Keratinocyte (primary cell): ENCODE measurements around the gene SNAI3. TPM values are rescaled to one million over a fixed set of nuclear protein-coding genes. Genes with fewer than 3 reads are reported as not detected.

Experiments
- DNase-seq: peaks from one replicate; pipeline ENCODE4 v3.0.0-alpha.2; 2011; ENCODE audit warnings: low read depth, missing footprints, low spot score
- FAIRE-seq: peaks from 2 replicates; lab custom pipeline; 2011; peaks lifted over from hg19 to GRCh38; lab: Jason Lieb, UNC
- H2AFZ ChIP-seq: 2 replicates; pipeline ENCODE4 v1.6.0; 2012; ENCODE audit warnings: low read length, control low read depth, inconsistent platforms; ENCODE audit not compliant: control insufficient read depth
- H3K27ac ChIP-seq: 2 replicates; pipeline ENCODE4 v1.5.1; 2011; ENCODE audit warnings: low read length; ENCODE audit not compliant: control insufficient read depth, insufficient read depth
- H3K27me3 ChIP-seq: 3 replicates; pipeline ENCODE4 v1.6.0; 2011; ENCODE audit warnings: low read length; ENCODE audit not compliant: control insufficient read depth, insufficient read depth; ENCODE audit errors: extremely low read depth
- H3K36me3 ChIP-seq, 2 experiments: 2 replicates in 1 of 2; 3 replicates in 1 of 2; pipeline ENCODE4 v1.5.1; 2011; ENCODE audit warnings: low read length in 2 of 2, mild to moderate bottlenecking in 1 of 2; ENCODE audit not compliant: control insufficient read depth in 2 of 2, insufficient read depth in 2 of 2; ENCODE audit errors: extremely low read depth in 1 of 2
- H3K4me1 ChIP-seq: 3 replicates; pipeline ENCODE4 v1.5.1; 2011; ENCODE audit warnings: low read length; ENCODE audit not compliant: control insufficient read depth, insufficient read depth; ENCODE audit errors: extremely low read depth
- H3K4me2 ChIP-seq: 3 replicates; pipeline ENCODE4 v1.6.0; 2011; ENCODE audit warnings: low read depth, low read length; ENCODE audit not compliant: control insufficient read depth, insufficient read depth; ENCODE audit errors: extremely low read depth
- H3K4me3 ChIP-seq, 3 experiments: fragments of 200-600 bp in 1 of 3; sonication (generic) in 1 of 3; 2 replicates in 2 of 3; 3 replicates in 1 of 3; pipeline ENCODE4 v1.5.1; 2011 to 2016; ENCODE audit warnings: low read length in 3 of 3, mild to moderate bottlenecking in 3 of 3, control low read depth in 2 of 3, inconsistent platforms in 1 of 3, low read depth in 1 of 3, mixed read lengths in 1 of 3, mixed run types in 1 of 3, moderate library complexity in 1 of 3; ENCODE audit not compliant: control insufficient read depth in 2 of 3, insufficient read depth in 2 of 3; ENCODE audit errors: extremely low read depth in 1 of 3
- H3K79me2 ChIP-seq: 2 replicates; pipeline ENCODE4 v1.6.0; 2012; ENCODE audit warnings: low read length; ENCODE audit not compliant: control insufficient read depth, insufficient read depth
- H3K9ac ChIP-seq: 3 replicates; pipeline ENCODE4 v1.6.0; 2011; ENCODE audit warnings: low read length; ENCODE audit not compliant: control insufficient read depth, insufficient read depth; ENCODE audit errors: extremely low read depth
- H3K9me1 ChIP-seq: 3 replicates; pipeline ENCODE4 v1.6.0; 2011; ENCODE audit warnings: low read length; ENCODE audit not compliant: control insufficient read depth, insufficient read depth; ENCODE audit errors: extremely low read depth
- H3K9me3 ChIP-seq: 2 replicates; pipeline ENCODE4 v1.5.1; 2012; ENCODE audit warnings: low read depth, low read length; ENCODE audit not compliant: control insufficient read depth
- H4K20me1 ChIP-seq: 3 replicates; pipeline ENCODE4 v1.6.0; 2011; ENCODE audit warnings: low read length; ENCODE audit not compliant: control insufficient read depth, insufficient read depth; ENCODE audit errors: extremely low read depth
- EZH2 ChIP-seq: IDR thresholded peaks from one replicate; pipeline ENCODE4 v1.6.1; 2012; ENCODE audit warnings: inconsistent platforms, mild to moderate bottlenecking, low read length, moderate library complexity
- dilution Hi-C: fragments of 300-500 bp; cut with MboI; formaldehyde crosslinking; loops from one replicate; pipeline ENCODE4 v1.7.0; 2020; ENCODE audit warnings: low sequenced_read_pairs; ENCODE audit not compliant: extremely low pct_ligation_motif_present
- polyA plus RNA-seq, 5 experiments: library from polyadenylated mRNA; depleted of rRNA in 3 of 5; stranded (reverse) in 3 of 5; stranded (forward) in 1 of 5; unstranded in 1 of 5; fragments of >200 nt; gene quantifications; 1 replicate in 1 of 5; 2 replicates in 3 of 5; 3 replicates in 1 of 5; pipeline versions ENCODE4 v1.2.1 to v1.2.3, GENCODE V29; 2011 to 2012; ENCODE audit warnings: missing spikeins in 2 of 5, low read depth in 1 of 5, low replicate concordance in 1 of 5
- TF ChIP-seq, protein P1 (sequence below), 3 experiments: IDR thresholded peaks in 1 of 3; conservative IDR thresholded peaks in 1 of 3; optimal IDR thresholded peaks in 1 of 3; 2 replicates in 2 of 3; 3 replicates in 1 of 3; pipeline versions ENCODE3 to v1.5.1; 2011; ENCODE audit warnings: low read length in 3 of 3, mild to moderate bottlenecking in 3 of 3, moderate library complexity in 2 of 3, control low read depth in 1 of 3, inconsistent platforms in 1 of 3; ENCODE audit not compliant: insufficient read depth in 2 of 3; ENCODE audit errors: extremely low read depth in 1 of 3

The SNAI3 gene
- polyA plus RNA-seq, 1 donor (not counting 4 experiments of a cell fraction or from before 2014, with no cell fraction given) = not detected

DNA sequence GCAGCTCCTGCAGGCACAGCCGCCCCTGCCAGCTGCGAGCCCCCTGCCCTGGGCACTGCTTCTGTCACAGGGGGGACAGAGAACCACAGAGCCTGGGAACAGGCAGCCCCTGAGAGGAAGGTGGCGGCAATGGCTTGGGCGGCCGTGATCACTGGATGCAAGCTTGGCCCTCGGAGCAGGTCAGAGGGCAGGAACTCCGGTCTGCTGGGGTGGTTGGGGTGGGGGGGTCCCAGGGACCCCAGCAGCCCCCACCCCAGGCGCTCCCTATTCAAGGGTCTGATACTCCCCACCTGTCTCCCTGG lies 33.6 kb downstream of the SNAI3 start:
- H3K4me1 ChIP-seq = no peaks in the 10 kb centered on the region
- H4K20me1 ChIP-seq = peaks cover 17% of the 10 kb centered on the region
- no peak overlapping the region for H3K4me2 ChIP-seq
- no peaks in the 10 kb centered on the region for H3K27me3 ChIP-seq
- no peak for DNase-seq
- H3K9ac ChIP-seq = no peak overlapping the region
- no peaks in the 10 kb centered on the region for H3K9me1 ChIP-seq
- H3K79me2 ChIP-seq = peaks cover 9% of the 10 kb centered on the region
- peaks cover 37 to 45% of the 10 kb centered on the region in 2 experiments for H3K36me3 ChIP-seq
- no peaks in the 10 kb centered on the region for H3K9me3 ChIP-seq
- H2AFZ ChIP-seq = no peak overlapping the region
- FAIRE-seq = no peak
- H3K27ac ChIP-seq = no peak overlapping the region
- TF ChIP-seq EZH2 = no peak
- TF ChIP-seq, protein P1, sequence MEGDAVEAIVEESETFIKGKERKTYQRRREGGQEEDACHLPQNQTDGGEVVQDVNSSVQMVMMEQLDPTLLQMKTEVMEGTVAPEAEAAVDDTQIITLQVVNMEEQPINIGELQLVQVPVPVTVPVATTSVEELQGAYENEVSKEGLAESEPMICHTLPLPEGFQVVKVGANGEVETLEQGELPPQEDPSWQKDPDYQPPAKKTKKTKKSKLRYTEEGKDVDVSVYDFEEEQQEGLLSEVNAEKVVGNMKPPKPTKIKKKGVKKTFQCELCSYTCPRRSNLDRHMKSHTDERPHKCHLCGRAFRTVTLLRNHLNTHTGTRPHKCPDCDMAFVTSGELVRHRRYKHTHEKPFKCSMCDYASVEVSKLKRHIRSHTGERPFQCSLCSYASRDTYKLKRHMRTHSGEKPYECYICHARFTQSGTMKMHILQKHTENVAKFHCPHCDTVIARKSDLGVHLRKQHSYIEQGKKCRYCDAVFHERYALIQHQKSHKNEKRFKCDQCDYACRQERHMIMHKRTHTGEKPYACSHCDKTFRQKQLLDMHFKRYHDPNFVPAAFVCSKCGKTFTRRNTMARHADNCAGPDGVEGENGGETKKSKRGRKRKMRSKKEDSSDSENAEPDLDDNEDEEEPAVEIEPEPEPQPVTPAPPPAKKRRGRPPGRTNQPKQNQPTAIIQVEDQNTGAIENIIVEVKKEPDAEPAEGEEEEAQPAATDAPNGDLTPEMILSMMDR (optimal IDR thresholded peaks at IDR 0.05 in 1 of 3, IDR thresholded peaks at IDR 0.05 in 1 of 3, conservative IDR thresholded peaks at IDR 0.05 in 1 of 3; ENCODE audit: extremely low read depth in 1 of 3, insufficient read depth in 2 of 3, low read length in 3 of 3) = no peak
- dilution Hi-C loops = loop anchor here (25.0 kb wide), 1 partner anchor 110 kb away; no protein-coding TSS in a partner anchor
- H3K4me3 ChIP-seq = no peak overlapping the region

DNA sequence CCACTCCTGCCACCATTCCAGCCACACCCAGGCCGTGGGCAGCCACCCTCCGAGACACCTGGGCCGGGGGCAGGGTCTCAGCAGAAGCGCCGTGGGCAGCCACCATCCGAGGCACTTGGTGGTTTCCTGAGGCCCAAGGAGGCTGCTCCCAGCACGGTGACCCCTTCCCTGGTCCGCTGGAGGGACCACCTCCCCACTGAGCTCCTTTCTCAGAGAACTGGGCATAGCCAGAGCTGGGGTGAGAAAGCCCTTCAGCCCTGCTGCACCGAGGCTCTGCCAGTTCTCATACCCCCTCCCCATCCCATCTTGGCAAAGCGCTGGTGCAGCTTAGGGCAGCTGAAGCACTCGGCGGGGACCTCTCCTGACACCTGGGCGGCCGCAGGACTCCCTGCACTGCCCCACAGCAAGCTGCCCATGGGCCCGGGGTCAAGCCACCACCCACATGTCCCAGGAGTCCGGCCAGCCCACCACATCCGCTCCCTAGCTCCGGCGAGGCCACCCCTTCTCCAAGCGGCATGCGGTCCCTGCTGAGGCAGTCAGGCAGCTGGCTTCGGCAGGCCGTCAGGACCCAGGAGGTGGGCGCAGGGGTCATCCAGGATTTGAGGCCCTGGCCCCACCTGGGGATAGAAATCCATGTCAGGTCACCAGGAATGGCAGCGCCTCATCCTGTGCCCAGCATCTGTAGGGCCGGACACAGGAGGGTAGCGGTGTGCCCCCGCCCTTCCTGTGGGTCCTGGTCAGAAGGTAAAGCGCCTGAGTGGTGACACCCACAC lies 34.1 kb downstream of the SNAI3 start:
- Histone ChIP-seq H4K20me1 (peaks cover 12% of the 10 kb centered on the region), H3K4me3 (no peak overlapping the region), H3K9me1 (no peaks in the 10 kb centered on the region), H3K9ac (no peak overlapping the region), H3K27ac (no peak overlapping the region), H3K4me2 (no peak overlapping the region), H2AFZ (no peak overlapping the region), H3K4me1 (no peaks in the 10 kb centered on the region), H3K9me3 (no peaks in the 10 kb centered on the region), H3K79me2 (peaks cover 3% of the 10 kb centered on the region), H3K27me3 (no peaks in the 10 kb centered on the region), H3K36me3 (peaks cover 33 to 41% of the 10 kb centered on the region in 2 experiments)
- no peak for FAIRE-seq
- no peak for DNase-seq
- dilution Hi-C loops = loop anchor here (25.0 kb wide), 1 partner anchor 110 kb away; no protein-coding TSS in a partner anchor
- TF ChIP-seq EZH2 = no peak
- TF ChIP-seq, protein P1 (optimal IDR thresholded peaks at IDR 0.05 in 1 of 3, IDR thresholded peaks at IDR 0.05 in 1 of 3, conservative IDR thresholded peaks at IDR 0.05 in 1 of 3; ENCODE audit: extremely low read depth in 1 of 3, insufficient read depth in 2 of 3, low read length in 3 of 3) = no peak
